ENCODE results near the gene OR2T27.
"Not testable (repeated sequence)": the region's sequence is repeated elsewhere in the genome, so short reads cannot be mapped to it uniquely, and the experiment has no call there.

Gene OR2T27

GRCh38 chr1:248686815-248687214, 31.5 kb upstream of the OR2T27 start:
- TF ChIP-seq, protein P1, sequence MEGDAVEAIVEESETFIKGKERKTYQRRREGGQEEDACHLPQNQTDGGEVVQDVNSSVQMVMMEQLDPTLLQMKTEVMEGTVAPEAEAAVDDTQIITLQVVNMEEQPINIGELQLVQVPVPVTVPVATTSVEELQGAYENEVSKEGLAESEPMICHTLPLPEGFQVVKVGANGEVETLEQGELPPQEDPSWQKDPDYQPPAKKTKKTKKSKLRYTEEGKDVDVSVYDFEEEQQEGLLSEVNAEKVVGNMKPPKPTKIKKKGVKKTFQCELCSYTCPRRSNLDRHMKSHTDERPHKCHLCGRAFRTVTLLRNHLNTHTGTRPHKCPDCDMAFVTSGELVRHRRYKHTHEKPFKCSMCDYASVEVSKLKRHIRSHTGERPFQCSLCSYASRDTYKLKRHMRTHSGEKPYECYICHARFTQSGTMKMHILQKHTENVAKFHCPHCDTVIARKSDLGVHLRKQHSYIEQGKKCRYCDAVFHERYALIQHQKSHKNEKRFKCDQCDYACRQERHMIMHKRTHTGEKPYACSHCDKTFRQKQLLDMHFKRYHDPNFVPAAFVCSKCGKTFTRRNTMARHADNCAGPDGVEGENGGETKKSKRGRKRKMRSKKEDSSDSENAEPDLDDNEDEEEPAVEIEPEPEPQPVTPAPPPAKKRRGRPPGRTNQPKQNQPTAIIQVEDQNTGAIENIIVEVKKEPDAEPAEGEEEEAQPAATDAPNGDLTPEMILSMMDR (IDR thresholded peaks at IDR 0.05; ENCODE audit: insufficient read depth, low read length, poor library complexity, severe bottlenecking) = peak; percentile 72
- peak; percentile 32 for DNase-seq (ENCODE audit: extremely low read depth, insufficient read length)
- H3K36me3 ChIP-seq (ENCODE audit: control insufficient read depth, insufficient read depth, low read length) = no peaks in the 10 kb centered on the region
- H3K4me3 ChIP-seq (replicated peaks; ENCODE audit: low read depth, low read length) = no peak overlapping the region
- no peaks in the 10 kb centered on the region for H3K27me3 ChIP-seq (replicated peaks; ENCODE audit: control insufficient read depth, insufficient read depth, low read length)

- Histone ChIP-seq H3K27me3 (replicated peaks; ENCODE audit: control insufficient read depth, insufficient read depth, low read length) (no peaks in the 10 kb centered on the region), H3K36me3 (ENCODE audit: control insufficient read depth, insufficient read depth, low read length) (no peaks in the 10 kb centered on the region), H3K4me3 (replicated peaks; ENCODE audit: low read depth, low read length) (no peak overlapping the region)
- DNase-seq (ENCODE audit: extremely low read depth, insufficient read length) = no peak
- TF ChIP-seq, protein P1 (IDR thresholded peaks at IDR 0.05; ENCODE audit: insufficient read depth, low read length, poor library complexity, severe bottlenecking) = no peak
These were observed 26.3 kb upstream of the OR2T27 start for GRCh38 chr1:248681651-248682050.

DNA sequence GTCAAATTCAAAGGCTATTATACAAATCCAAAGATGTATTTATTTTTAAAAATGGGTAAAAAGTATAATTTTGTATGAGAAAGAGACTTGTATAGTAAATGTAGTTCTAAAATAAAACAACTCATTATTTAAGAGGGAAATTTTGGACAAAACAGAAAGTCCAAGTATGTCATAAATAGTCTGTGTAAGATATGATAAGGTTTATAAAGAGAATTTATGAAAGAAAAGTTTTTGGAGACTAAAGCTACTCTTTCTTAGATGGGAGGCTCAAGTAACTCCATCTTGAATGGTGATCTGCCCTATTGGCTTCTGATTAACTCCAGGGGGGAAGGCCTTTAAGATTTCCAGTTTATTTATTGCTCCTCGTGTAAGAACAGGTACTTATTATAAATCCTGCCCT, 14.7 kb upstream of the OR2T27 start:
- DNase-seq (ENCODE audit: extremely low read depth, insufficient read length) = no peak
- H3K27me3 ChIP-seq (replicated peaks; ENCODE audit: control insufficient read depth, insufficient read depth, low read length) = no peaks in the 10 kb centered on the region
- H3K36me3 ChIP-seq (ENCODE audit: control insufficient read depth, insufficient read depth, low read length) = no peaks in the 10 kb centered on the region
- H3K4me3 ChIP-seq (replicated peaks; ENCODE audit: low read depth, low read length) = no peak overlapping the region
- TF ChIP-seq, protein P1 (IDR thresholded peaks at IDR 0.05; ENCODE audit: insufficient read depth, low read length, poor library complexity, severe bottlenecking) = no peak

DNA sequence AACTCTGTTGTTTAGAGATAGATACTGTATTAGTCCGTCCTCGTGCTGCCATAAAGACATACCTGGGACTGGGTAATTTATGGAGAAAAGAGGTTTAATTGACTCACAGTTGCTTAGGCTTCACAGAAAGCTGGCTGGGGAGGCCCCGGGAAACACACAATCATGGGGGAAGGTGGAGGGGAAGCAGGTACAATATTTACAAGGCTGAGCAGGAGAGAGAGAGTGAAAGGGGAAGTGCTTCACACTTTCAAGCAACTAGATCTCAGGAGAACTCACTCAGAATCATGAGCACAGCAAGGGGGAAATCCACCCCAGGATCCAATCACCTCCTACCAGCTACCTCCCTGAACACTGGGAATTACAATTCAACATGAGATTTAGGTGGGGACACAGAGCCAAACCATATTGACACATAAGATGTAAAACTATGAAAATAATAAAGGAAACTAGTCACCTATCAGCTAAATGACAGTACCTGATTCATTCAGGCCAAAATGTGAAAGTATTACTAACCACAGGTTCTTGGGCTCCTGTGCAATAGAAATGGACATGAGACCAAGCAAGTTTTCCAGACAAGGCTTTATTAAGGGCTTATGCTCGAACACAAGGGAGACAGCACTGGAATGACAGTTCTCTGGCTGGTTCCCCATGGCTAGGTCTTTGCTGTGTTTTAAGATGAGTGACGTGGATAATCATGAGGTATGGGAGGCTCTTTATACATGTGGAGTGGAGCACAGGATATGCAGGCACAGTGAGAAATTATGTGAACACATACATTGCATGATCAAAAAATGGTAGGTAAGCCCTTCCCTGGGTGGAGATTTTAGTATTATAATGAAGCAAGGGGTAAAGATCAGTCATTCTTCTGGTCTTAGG, 8.4 kb upstream of the OR2T27 start:
- H3K4me3 ChIP-seq (replicated peaks; ENCODE audit: low read depth, low read length); H3K36me3 ChIP-seq (ENCODE audit: control insufficient read depth, insufficient read depth, low read length); H3K27me3 ChIP-seq (replicated peaks; ENCODE audit: control insufficient read depth, insufficient read depth, low read length); DNase-seq (ENCODE audit: extremely low read depth, insufficient read length): not testable (repeated sequence)

DNA sequence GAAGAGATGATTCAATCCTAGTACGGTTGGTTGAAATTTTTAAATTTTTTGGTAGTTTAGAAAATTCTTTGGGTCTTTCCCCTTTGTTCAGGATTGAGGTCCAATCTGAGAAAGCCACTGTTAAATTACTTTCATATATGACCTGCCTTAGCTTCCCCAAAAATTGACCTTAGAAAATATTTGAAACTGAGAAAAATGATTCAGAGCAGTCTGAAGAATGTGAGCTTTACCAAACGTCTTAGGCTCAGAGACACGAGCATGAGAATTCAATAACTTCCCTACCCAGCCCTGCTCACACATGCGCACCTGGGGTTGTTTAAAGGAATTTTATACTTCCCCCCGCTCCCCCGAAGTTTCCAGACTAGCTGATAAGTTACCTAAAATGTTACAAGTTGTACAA, 1.5 kb upstream of the OR2T27 start:
- DNase-seq (ENCODE audit: extremely low read depth, insufficient read length); H3K36me3 ChIP-seq (ENCODE audit: control insufficient read depth, insufficient read depth, low read length); H3K27me3 ChIP-seq (replicated peaks; ENCODE audit: control insufficient read depth, insufficient read depth, low read length); H3K4me3 ChIP-seq (replicated peaks; ENCODE audit: low read depth, low read length): not testable (repeated sequence)

GRCh38 chr1:248648770-248649536, 6.4 kb downstream of the OR2T27 start:
- DNase-seq (ENCODE audit: extremely low read depth, insufficient read length); H3K4me3 ChIP-seq (replicated peaks; ENCODE audit: low read depth, low read length); H3K27me3 ChIP-seq (replicated peaks; ENCODE audit: control insufficient read depth, insufficient read depth, low read length); H3K36me3 ChIP-seq (ENCODE audit: control insufficient read depth, insufficient read depth, low read length): not testable (repeated sequence)

DNA sequence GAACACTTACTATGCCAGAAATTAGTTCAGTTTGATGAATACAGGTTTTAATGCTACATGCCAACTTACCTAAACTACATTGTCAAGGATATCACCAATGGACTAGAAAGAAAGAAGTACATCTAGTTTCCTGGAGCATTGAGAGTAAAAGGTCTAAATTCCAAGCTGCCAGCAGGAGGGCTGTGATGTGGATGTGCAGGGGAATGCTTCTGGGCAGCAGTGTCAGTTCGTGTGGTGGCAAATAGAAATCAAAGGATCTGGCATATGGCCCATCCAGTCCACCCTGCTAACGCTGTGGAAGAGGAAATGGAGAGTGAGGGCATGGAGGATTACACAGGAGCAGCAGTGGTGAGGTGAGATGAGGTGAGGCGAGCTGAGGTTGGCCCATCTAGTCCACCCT, 10.2 kb downstream of the OR2T27 start, which contains the start of gene OR2T35:
Gene OR2T35 (minus strand): TSS at position 101 of the 400 bp plus-strand sequence. CDS start 6,020 bp downstream, outside the sequence.
- DNase-seq (ENCODE audit: extremely low read depth, insufficient read length); H3K36me3 ChIP-seq (ENCODE audit: control insufficient read depth, insufficient read depth, low read length); H3K4me3 ChIP-seq (replicated peaks; ENCODE audit: low read depth, low read length); H3K27me3 ChIP-seq (replicated peaks; ENCODE audit: control insufficient read depth, insufficient read depth, low read length): not testable (repeated sequence)

DNA sequence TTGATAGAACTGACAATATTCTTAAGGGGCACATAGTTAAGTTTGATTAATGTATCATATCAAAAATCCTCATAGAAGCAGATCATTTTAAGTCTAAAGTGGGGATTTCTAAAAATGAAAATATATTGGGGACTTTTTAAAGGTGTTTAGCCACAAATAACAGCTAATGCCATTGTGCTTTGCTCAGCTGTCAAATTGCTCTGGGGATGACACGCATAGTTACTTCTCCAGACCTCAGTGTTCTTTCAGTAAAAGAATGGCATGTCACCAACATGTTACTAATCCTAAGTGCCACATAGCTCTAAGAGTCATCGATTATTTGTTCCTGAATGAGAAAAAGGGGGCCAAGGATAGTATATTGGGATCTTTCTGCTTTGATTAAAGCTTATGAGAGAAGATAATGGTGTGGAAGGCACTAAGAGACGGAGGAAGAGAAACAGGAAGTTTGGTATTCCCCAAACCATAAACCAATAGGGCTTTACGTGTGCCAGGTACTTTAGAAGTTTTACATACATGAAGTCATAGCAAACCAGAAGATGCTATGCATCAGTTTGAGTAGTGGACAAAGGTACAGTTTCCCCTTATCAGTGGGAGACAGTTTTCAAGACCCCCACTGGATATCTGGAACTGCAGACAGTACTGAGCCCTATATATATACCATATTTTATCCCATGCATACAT, 12.2 kb downstream of the OR2T27 start:
- H3K36me3 ChIP-seq (ENCODE audit: control insufficient read depth, insufficient read depth, low read length); H3K27me3 ChIP-seq (replicated peaks; ENCODE audit: control insufficient read depth, insufficient read depth, low read length); H3K4me3 ChIP-seq (replicated peaks; ENCODE audit: low read depth, low read length); DNase-seq (ENCODE audit: extremely low read depth, insufficient read length): not testable (repeated sequence)

- not testable (repeated sequence) for H3K27me3 ChIP-seq (replicated peaks; ENCODE audit: control insufficient read depth, insufficient read depth, low read length); H3K4me3 ChIP-seq (replicated peaks; ENCODE audit: low read depth, low read length); H3K36me3 ChIP-seq (ENCODE audit: control insufficient read depth, insufficient read depth, low read length); DNase-seq (ENCODE audit: extremely low read depth, insufficient read length)
These were observed 13.7 kb downstream of the OR2T27 start for GRCh38 chr1:248641583-248641982.

DNA sequence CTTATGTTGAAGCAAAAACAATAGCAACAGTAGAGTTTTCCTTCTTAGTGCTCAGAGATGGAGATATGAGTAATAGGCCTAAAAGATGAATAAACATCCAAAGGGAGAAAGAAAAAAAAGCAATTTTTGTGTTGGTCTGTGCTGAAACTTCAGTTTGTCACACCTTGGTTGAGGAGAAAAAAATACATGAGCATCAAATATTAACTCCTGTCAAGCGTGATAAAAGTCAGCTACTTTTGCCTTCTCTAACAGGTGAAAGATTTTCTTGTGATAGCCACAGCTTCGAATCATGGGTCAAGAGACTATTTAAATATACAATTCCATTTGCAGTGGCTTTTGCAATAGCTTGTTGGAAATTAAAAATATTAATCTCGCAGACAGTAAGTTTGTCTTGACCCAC, 14.4 kb downstream of the OR2T27 start:
- not testable (repeated sequence) for DNase-seq (ENCODE audit: extremely low read depth, insufficient read length); H3K36me3 ChIP-seq (ENCODE audit: control insufficient read depth, insufficient read depth, low read length); H3K4me3 ChIP-seq (replicated peaks; ENCODE audit: low read depth, low read length); H3K27me3 ChIP-seq (replicated peaks; ENCODE audit: control insufficient read depth, insufficient read depth, low read length)
